Kidney epithelial cell (primary cell): ENCODE measurements around the gene SFXN3. TPM values are rescaled to one million over a fixed set of nuclear protein-coding genes. Genes with fewer than 3 reads are reported as not detected.

Source experiments
- DNase-seq: peaks from one replicate; pipeline ENCODE4 v3.0.0-alpha.2; 2010; ENCODE audit warnings: low read depth
- H3K27me3 ChIP-seq: 2 replicates; pipeline ENCODE4 v1.6.0; 2011; ENCODE audit warnings: low read length; ENCODE audit not compliant: control insufficient read depth, insufficient read depth
- H3K36me3 ChIP-seq: 2 replicates; pipeline ENCODE4 v1.5.1; 2011; ENCODE audit warnings: low read length; ENCODE audit not compliant: control insufficient read depth, insufficient read depth
- H3K4me3 ChIP-seq: 2 replicates; pipeline ENCODE4 v1.5.1; 2011; ENCODE audit warnings: low read depth, mild to moderate bottlenecking, control low read depth, low read length
- CTCF ChIP-seq: IDR thresholded peaks from 2 replicates; pipeline ENCODE4 v1.5.1; 2011; ENCODE audit warnings: mild to moderate bottlenecking, moderate library complexity, low read length, control low read depth, inconsistent platforms; ENCODE audit not compliant: insufficient read depth, poor library complexity, severe bottlenecking
- total RNA-seq: library from RNA; depleted of rRNA; stranded (reverse); fragments of >200 nt; gene quantifications from 2 replicates; pipeline ENCODE4 v1.2.3, GENCODE V29; 2015

Gene SFXN3
- total RNA-seq, 1 donor from 2014 or later: 59.4 TPM

GRCh38 chr10:101090597-101090996 lies 59.6 kb downstream of the SFXN3 start:
- H3K27me3 ChIP-seq: peaks cover 83% of the 10 kb centered on the region
- no peak for DNase-seq
- no peak for TF ChIP-seq CTCF

More at GRCh38 chr10:101090597-101090996, 59.6 kb downstream of the SFXN3 start:
- H3K36me3 ChIP-seq: no peaks in the 10 kb centered on the region
- H3K4me3 ChIP-seq: no peak overlapping the region

Other genes starting within 250 kb of the SFXN3 start
- 19.7 and 22.2 TPM in 2 replicates for gene SLF2, start 118.3 kb upstream of the SFXN3 start, total RNA-seq
- gene SEMA4G, start 61.7 kb upstream of the SFXN3 start, total RNA-seq: 4.7 and 7.2 TPM in 2 replicates
- gene MRPL43, start 43.7 kb upstream of the SFXN3 start, total RNA-seq: 84.1 and 92.3 TPM in 2 replicates
- 14.0 and 14.1 TPM in 2 replicates for gene TWNK, start 43.7 kb upstream of the SFXN3 start, total RNA-seq
- 118 and 125 TPM in 2 replicates for gene LZTS2, start 31.4 kb upstream of the SFXN3 start, total RNA-seq
- 1.2 and 3.5 TPM in 2 replicates for gene PDZD7, start 105 bp upstream of the SFXN3 start, total RNA-seq
- 2.0 and 4.8 TPM in 2 replicates for gene KAZALD1, start 30.8 kb downstream of the SFXN3 start, total RNA-seq
- not detected in 2 replicates for gene TLX1, start 100.1 kb downstream of the SFXN3 start, total RNA-seq
- gene LBX1, start 198.2 kb downstream of the SFXN3 start, total RNA-seq: not detected in 2 replicates